Measurements from ENCODE around the gene ABR. TPM values are rescaled to one million over a fixed set of nuclear protein-coding genes. Genes with fewer than 3 reads are reported as not detected.

Gene ABR
- total RNA-seq, 4 donors from 2014 or later: 78.0 to 208 (median 106) TPM

DNA sequence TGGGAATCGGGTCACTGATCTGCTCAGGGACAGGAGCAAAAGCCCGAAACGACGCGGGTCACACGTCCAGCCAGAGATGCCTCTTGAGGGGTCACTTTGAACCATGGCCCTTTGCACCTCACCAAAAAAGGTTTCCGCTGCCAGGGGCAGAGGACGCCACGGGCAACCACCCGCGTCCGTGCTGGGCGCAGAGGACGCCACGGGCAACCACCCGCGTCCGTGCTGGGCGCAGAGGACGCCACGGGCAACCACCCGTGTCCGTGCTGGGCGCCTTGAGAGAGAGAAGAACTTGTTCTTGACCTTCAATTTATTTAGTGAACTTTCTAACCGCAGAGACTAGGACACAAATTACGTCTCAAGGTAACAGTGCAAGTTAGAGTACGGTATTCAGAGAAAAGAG is 147.4 kb downstream of the ABR start:
- H3K27ac ChIP-seq: no peak overlapping the region

DNA sequence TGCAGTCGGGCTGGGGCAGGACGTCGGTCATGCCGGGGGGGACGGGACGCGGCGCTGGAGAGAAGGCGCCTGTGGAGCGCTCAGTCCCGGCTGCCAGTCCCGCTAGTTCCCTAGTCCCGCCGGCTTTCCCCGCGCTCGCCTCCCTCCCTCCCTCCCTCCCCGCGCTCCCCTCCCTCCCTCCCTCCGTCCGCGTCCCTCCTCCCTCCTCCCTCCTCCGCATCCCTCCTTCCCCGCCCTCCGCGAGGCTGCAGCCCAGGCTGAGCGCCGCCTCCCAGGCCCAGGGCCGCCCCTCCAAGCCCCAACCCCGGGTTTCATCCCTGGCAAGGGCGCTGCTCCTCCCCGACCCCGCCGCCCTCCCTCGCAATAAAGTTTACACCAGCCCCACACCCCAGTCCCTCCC is 148.1 kb downstream of the ABR start:
- Histone ChIP-seq H3K4me1 (peaks cover 40% of the 10 kb centered on the region), H3K4me3 (peak overlapping the region; percentile 43), H3K9me3 (no peaks in the 10 kb centered on the region), H3K27ac (no peak overlapping the region), H3K36me3 (peaks cover 20% of the 10 kb centered on the region), H3K27me3 (no peaks in the 10 kb centered on the region)
- WGBS: no CpG with 5 or more reads among the region's 35 CpGs
- TF ChIP-seq POLR2A (IDR thresholded peaks at IDR 0.05) (no peak), EP300 (IDR thresholded peaks at IDR 0.05) (no peak), POLR2AphosphoS5 (IDR thresholded peaks at IDR 0.05) (no peak)
- TF ChIP-seq, protein P1, sequence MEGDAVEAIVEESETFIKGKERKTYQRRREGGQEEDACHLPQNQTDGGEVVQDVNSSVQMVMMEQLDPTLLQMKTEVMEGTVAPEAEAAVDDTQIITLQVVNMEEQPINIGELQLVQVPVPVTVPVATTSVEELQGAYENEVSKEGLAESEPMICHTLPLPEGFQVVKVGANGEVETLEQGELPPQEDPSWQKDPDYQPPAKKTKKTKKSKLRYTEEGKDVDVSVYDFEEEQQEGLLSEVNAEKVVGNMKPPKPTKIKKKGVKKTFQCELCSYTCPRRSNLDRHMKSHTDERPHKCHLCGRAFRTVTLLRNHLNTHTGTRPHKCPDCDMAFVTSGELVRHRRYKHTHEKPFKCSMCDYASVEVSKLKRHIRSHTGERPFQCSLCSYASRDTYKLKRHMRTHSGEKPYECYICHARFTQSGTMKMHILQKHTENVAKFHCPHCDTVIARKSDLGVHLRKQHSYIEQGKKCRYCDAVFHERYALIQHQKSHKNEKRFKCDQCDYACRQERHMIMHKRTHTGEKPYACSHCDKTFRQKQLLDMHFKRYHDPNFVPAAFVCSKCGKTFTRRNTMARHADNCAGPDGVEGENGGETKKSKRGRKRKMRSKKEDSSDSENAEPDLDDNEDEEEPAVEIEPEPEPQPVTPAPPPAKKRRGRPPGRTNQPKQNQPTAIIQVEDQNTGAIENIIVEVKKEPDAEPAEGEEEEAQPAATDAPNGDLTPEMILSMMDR (IDR thresholded peaks at IDR 0.05): no peak
- DNase-seq (ENCODE audit: low spot score in 2 of 2): no peak

More for the DNA sequence above, 147.4 kb downstream of the ABR start:
- Histone ChIP-seq H3K27me3 (no peaks in the 10 kb centered on the region), H3K9me3 (no peaks in the 10 kb centered on the region), H3K4me3 (no peak overlapping the region), H3K4me1 (peaks cover 40% of the 10 kb centered on the region), H3K36me3 (peaks cover 19% of the 10 kb centered on the region)
- TF ChIP-seq POLR2AphosphoS5 (IDR thresholded peaks at IDR 0.05) (no peak), POLR2A (IDR thresholded peaks at IDR 0.05) (no peak)
- WGBS: 92% methylated on average over 23 of the region's 27 CpGs
- no peak for DNase-seq (ENCODE audit: low spot score in 2 of 2)

DNA sequence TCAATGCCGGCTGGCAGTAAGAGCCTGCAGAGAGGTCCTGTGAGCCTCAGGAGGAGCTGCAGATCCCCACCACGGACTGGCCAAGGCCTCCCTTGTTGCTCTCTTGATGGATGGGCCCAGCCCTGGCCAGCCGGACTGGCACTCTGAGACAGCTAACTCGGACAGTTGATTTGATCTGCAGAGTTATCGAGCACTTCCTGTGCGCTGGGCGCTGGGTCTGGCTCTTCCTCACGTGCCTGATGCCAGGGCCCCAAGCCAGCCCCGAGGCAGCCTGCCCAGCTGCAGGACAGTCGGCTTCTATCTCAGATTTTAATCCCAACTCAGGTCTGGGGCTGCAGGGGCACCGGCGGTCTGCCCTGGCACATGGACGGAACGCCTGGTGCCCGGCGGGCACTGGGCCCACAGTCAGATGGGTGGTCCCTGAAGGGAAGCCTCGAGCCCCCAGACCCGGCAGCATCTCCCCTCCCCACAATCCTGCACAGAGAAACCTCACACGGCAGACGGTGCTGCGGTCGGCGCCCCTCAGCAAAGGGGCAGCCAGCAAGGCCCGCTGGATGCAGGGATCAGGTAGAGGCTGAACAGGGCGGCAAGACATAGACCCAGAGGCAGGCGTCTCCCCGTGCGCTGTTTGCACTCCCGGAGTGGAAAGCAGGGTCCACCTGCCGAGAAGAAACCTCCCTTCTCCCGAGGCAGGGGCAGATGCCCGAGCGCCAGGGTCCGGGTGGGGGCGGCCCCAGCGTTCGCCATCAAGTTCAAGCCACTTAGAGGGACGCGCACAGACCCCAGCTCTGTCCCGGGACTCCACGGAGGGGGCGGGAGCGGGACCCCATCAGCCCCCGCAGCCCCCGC is 148.9 kb downstream of the ABR start:
- Histone ChIP-seq H3K27me3 (no peaks in the 10 kb centered on the region), H3K4me1 (peaks cover 40% of the 10 kb centered on the region), H3K9me3 (no peaks in the 10 kb centered on the region), H3K36me3 (peaks cover 20% of the 10 kb centered on the region), H3K27ac (peak overlapping the region; percentile 29), H3K4me3 (peak overlapping the region; percentile 43)
- no CpG with 5 or more reads among the region's 45 CpGs for WGBS
- TF ChIP-seq, protein P1 (IDR thresholded peaks at IDR 0.05): no peak
- TF ChIP-seq POLR2AphosphoS5 (IDR thresholded peaks at IDR 0.05): no peak
- TF ChIP-seq EP300 (IDR thresholded peaks at IDR 0.05): no peak
- no peak for TF ChIP-seq POLR2A (IDR thresholded peaks at IDR 0.05)
- DNase-seq (ENCODE audit: low spot score in 2 of 2): no peak

DNA sequence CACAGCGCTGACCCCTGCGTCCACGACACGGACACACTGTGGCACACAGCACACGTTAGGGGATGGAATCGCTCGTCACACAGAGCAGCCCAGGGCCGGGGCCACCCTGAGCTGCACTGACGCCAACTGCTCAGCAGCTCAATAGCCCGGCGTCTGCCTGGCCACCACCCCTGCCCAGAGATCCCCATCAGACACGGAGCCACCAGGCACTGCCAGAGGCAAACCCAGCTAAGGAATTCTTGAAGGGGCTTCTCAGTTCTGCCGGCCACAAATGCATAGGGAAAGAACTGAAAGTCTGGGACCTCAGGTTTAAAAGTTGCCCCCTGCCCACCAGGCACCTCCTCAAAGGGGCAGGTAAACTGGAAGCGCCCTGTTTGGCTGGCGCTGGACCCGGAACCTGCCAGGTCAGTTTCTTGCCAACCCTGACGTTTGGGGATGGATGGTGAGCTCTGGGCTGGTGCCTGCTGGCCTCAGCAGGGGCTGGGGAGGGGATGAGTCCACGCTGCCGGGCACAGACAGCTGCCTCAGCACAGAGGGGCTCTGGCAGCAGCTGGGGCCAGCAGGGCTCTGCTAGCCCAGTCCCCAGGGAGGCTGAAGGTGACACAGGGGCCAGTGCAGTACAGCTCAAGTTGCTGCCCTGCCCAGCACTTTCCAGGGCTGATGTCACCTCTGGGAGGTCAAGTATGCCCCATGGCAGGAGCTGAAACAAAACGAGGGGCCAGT is 149.7 kb downstream of the ABR start:
- 76% methylated on average over 5 of the region's 20 CpGs for WGBS
- H3K4me1 ChIP-seq: peaks cover 36% of the 10 kb centered on the region
- no peak for DNase-seq (ENCODE audit: low spot score in 2 of 2)
- H3K27me3 ChIP-seq: no peaks in the 10 kb centered on the region
- H3K27ac ChIP-seq: peak overlapping the region; percentile 56
- H3K4me3 ChIP-seq: peak overlapping the region; percentile 43
- peaks cover 20% of the 10 kb centered on the region for H3K36me3 ChIP-seq
- H3K9me3 ChIP-seq: no peaks in the 10 kb centered on the region
- TF ChIP-seq POLR2A (IDR thresholded peaks at IDR 0.05) (no peak), POLR2AphosphoS5 (IDR thresholded peaks at IDR 0.05) (no peak), EP300 (IDR thresholded peaks at IDR 0.05) (no peak)
- TF ChIP-seq, protein P1 (IDR thresholded peaks at IDR 0.05): no peak

DNA sequence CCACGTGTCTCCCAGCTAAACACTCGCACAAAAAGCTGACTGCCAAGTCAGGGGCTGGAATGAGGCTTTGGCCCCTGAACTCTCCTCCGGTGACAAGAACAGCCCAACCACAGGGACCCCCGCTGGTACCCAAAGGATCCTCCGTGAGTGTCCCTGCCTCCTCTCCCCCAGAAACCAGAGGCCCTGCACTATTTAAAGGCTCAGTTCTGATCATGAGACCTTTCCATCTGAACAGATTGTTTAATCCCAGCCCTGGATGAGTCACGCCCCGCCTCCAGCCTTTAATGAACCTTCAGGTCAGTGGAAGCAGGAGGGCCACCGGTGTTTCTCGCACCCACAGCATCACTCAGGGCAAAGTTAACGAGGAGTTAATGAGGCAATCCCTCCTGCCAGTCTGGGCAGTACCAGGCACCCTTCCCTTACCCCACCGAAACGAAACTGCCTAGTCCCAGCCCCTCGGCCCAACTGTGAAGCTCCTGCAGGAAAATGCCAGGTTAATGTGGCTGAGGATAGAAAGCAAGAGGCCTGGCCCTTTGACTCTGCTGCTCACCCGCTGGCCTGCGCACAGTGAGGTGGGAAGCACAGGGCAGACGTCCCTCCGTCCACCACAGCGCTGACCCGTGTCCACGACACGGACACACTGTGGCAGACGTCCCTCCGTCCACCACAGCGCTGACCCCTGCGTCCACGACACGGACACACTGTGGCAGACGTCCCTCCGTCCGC is 150.4 kb downstream of the ABR start:
- DNase-seq (ENCODE audit: low spot score in 2 of 2): no peak
- peaks cover 15% of the 10 kb centered on the region for H3K36me3 ChIP-seq
- no peaks in the 10 kb centered on the region for H3K27me3 ChIP-seq
- H3K27ac ChIP-seq: peak overlapping the region; percentile 56
- H3K4me1 ChIP-seq: peaks cover 36% of the 10 kb centered on the region
- WGBS: 75% methylated on average over 29 of the region's 30 CpGs
- no peaks in the 10 kb centered on the region for H3K9me3 ChIP-seq
- TF ChIP-seq POLR2A (IDR thresholded peaks at IDR 0.05) (no peak), POLR2AphosphoS5 (IDR thresholded peaks at IDR 0.05) (no peak), EP300 (IDR thresholded peaks at IDR 0.05) (no peak)
- TF ChIP-seq, protein P1 (IDR thresholded peaks at IDR 0.05): no peak
- no peak overlapping the region for H3K4me3 ChIP-seq

Measured in suprapubic skin (tissue), 4 donors.